B cell (primary cell): ENCODE results near the gene MAT1A. TPM values are rescaled to one million over a fixed set of nuclear protein-coding genes. Genes with fewer than 3 reads are reported as not detected.

Experiments
- ATAC-seq: fragments of 200-7000 bp; cut with Tn5 transposase; one replicate; pipeline ENCODE4 v1.10.0; 2021; ENCODE audit warnings: low read depth, mild to moderate bottlenecking, moderate number of reproducible peaks, moderate library complexity
- CTCF ChIA-PET: fragments of 350-600 bp; sonication (Branson Sonifier 250); formaldehyde crosslinking; loops from one replicate; lab custom pipeline; 2021; ENCODE audit warnings: antibody characterized with exemption, inconsistent platforms; lab: Charles Lee
- POLR2A ChIA-PET: fragments of 350-600 bp; sonication (Branson Sonifier 250); formaldehyde crosslinking; loops from one replicate; lab custom pipeline; 2021; ENCODE audit warnings: antibody characterized with exemption; lab: Charles Lee
- DNase-seq: peaks from one replicate; pipeline ENCODE4 v3.0.0; 2013
- H2AFZ ChIP-seq: 2 replicates; pipeline ENCODE4 v1.6.1; 2012; ENCODE audit warnings: mild to moderate bottlenecking, low read depth, low read length; ENCODE audit not compliant: insufficient read depth, poor library complexity, severe bottlenecking
- H3K27ac ChIP-seq, 2 donors: 1 replicate in 1 of 2; 2 replicates in 1 of 2; pipeline ENCODE4 v1.5.1; 2012 to 2013; ENCODE audit warnings: low read length in 2 of 2, mild to moderate bottlenecking in 2 of 2, moderate library complexity in 1 of 2
- H3K27me3 ChIP-seq, 4 experiments: fragments of 200-600 bp in 1 of 4; sonication (generic) in 1 of 4; replicated peaks in 1 of 4; 1 replicate in 2 of 4; 2 replicates in 2 of 4; pipeline versions ENCODE4 v1.6.1 to v1.7.0; 2013 to 2016; ENCODE audit warnings: low read length in 3 of 4, mild to moderate bottlenecking in 2 of 4, mixed read lengths in 1 of 4, moderate library complexity in 1 of 4; ENCODE audit not compliant: insufficient read depth in 4 of 4, control insufficient read depth in 3 of 4; ENCODE audit errors: control extremely low read depth in 1 of 4
- H3K36me3 ChIP-seq, 2 experiments: replicated peaks in 1 of 2; 1 replicate in 1 of 2; 2 replicates in 1 of 2; pipeline versions ENCODE4 v1.6.1 to v1.7.1; 2013; ENCODE audit warnings: low read length in 1 of 2; ENCODE audit not compliant: insufficient read depth in 2 of 2, control insufficient read depth in 1 of 2; ENCODE audit errors: control extremely low read depth in 1 of 2, extremely low read depth in 1 of 2
- H3K4me1 ChIP-seq, 2 donors: fragments of 200-600 bp in 1 of 2; sonication (generic) in 1 of 2; 1 replicate in 1 of 2; 2 replicates in 1 of 2; pipeline versions ENCODE4 v1.5.1 to v1.6.1; 2013 to 2017; ENCODE audit warnings: low read length in 2 of 2; ENCODE audit not compliant: control insufficient read depth in 2 of 2, insufficient read depth in 2 of 2
- H3K4me2 ChIP-seq: replicated peaks from 2 replicates; pipeline ENCODE3; 2012; ENCODE audit warnings: mild to moderate bottlenecking, low read depth, low read length; ENCODE audit not compliant: poor library complexity, severe bottlenecking
- H3K4me3 ChIP-seq, 5 experiments: fragments of 200-600 bp in 1 of 5; sonication (generic) in 1 of 5; 1 replicate in 3 of 5; 2 replicates in 2 of 5; pipeline versions ENCODE4 v1.5.1 to v1.7.0; 2011 to 2016; ENCODE audit warnings: low read length in 4 of 5, mild to moderate bottlenecking in 4 of 5, low read depth in 2 of 5, control low read depth in 1 of 5, moderate library complexity in 1 of 5; ENCODE audit not compliant: insufficient read depth in 1 of 5; ENCODE audit errors: control extremely low read depth in 1 of 5, extremely low read depth in 1 of 5
- H3K79me2 ChIP-seq: fragments of 200-600 bp; sonication (generic); one replicate; pipeline ENCODE4 v1.6.0; 2016; ENCODE audit warnings: low read length; ENCODE audit not compliant: control insufficient read depth, insufficient read depth
- H3K9ac ChIP-seq: fragments of 200-600 bp; sonication (generic); 2 replicates; pipeline ENCODE4 v1.6.1; 2017; ENCODE audit warnings: mild to moderate bottlenecking, low read length, moderate library complexity
- H3K9me3 ChIP-seq, 3 donors: one replicate each; pipeline versions ENCODE4 v1.6.1 to v1.7.1; 2013; ENCODE audit warnings: low read length in 2 of 3; ENCODE audit not compliant: control insufficient read depth in 2 of 3, insufficient read depth in 1 of 3; ENCODE audit errors: control extremely low read depth in 1 of 3
- H4K20me1 ChIP-seq: 2 replicates; pipeline ENCODE4 v1.6.0; 2012; ENCODE audit warnings: mild to moderate bottlenecking, low read length; ENCODE audit not compliant: insufficient read depth, control insufficient read depth, poor library complexity, severe bottlenecking
- H3K27ac Mint-ChIP-seq: one replicate; pipeline ENCODE4 v1.8.0; 2021; ENCODE audit warnings: mixed read lengths
- H3K27me3 Mint-ChIP-seq: one replicate; pipeline ENCODE4 v1.8.0; 2021; ENCODE audit warnings: mixed read lengths
- H3K4me1 Mint-ChIP-seq: one replicate; pipeline ENCODE4 v1.8.0; 2021; ENCODE audit warnings: mixed read lengths
- H3K4me3 Mint-ChIP-seq: one replicate; pipeline ENCODE4 v1.8.0; 2021; ENCODE audit warnings: mixed read lengths
- H3K9me3 Mint-ChIP-seq: one replicate; pipeline ENCODE4 v1.8.0; 2022; ENCODE audit warnings: mixed read lengths; ENCODE audit not compliant: insufficient read depth
- CTCF ChIP-seq: fragments of 200-600 bp; IDR thresholded peaks from one replicate; pipeline ENCODE4 v1.8.0; 2022; ENCODE audit warnings: antibody characterized with exemption, mild to moderate bottlenecking
- EZH2 ChIP-seq: IDR thresholded peaks from 2 replicates; pipeline ENCODE4 v1.6.1; 2012; ENCODE audit warnings: borderline replicate concordance, low read depth, mild to moderate bottlenecking, moderate library complexity, low read length; ENCODE audit not compliant: insufficient read depth, poor library complexity, severe bottlenecking
- WGBS: methylation state at CpG from one replicate; pipeline ENCODE4 v1.1.5; 2013; ENCODE audit warnings: missing lambda C conversion rate; ENCODE audit not compliant: insufficient coverage; 5-methylcytosine and 5-hydroxymethylcytosine counted together
- intact Hi-C: fragments of 100-400 bp; cut with micrococcal nuclease; formaldehyde crosslinking; loops from one replicate; pipeline ENCODE4 v1.10.0; 2022
- polyA plus RNA-seq: library from polyadenylated mRNA; depleted of rRNA; stranded (reverse); fragments of >200 nt; gene quantifications from 2 replicates; pipeline ENCODE4 v1.2.3, GENCODE V29; 2012
- total RNA-seq, 2 donors: library from RNA; stranded (reverse); fragments of 120-200 nt in 1 of 2; gene quantifications; 1 replicate in 1 of 2; 2 replicates in 1 of 2; pipeline versions ENCODE4 v1.2.3 to v1.2.4, GENCODE V29; 2013 to 2022

Gene MAT1A
- total and polyA plus RNA-seq, 2 donors (not counting 1 experiment from before 2014, with no cell fraction given): not detected

GRCh38 chr10:80278480-80278879 lies 11.0 kb downstream of the MAT1A start:
- no peak for TF ChIP-seq CTCF
- TF ChIP-seq EZH2: no peak
- Histone ChIP-seq H2AFZ (no peak overlapping the region), H3K27me3 (peaks cover 0 to 2% (median 0%) of the 10 kb centered on the region in 4 experiments), H3K79me2 (no peaks in the 10 kb centered on the region), H4K20me1 (no peaks in the 10 kb centered on the region), H3K36me3 (no peaks in the 10 kb centered on the region), H3K4me1 (no peaks in the 10 kb centered on the region), H3K27ac (no peak overlapping the region), H3K4me3 (no peak overlapping the region), H3K9me3 (no peaks in the 10 kb centered on the region), H3K4me2 (no peak overlapping the region), H3K9ac (no peak overlapping the region)
- ChIA-PET POLR2A (no interaction called here), CTCF (no interaction called here)
- intact Hi-C loops: no loop called here
- Mint-ChIP-seq H3K27me3 (no peaks in the 10 kb centered on the region), H3K9me3 (no peaks in the 10 kb centered on the region), H3K4me3 (no peak overlapping the region), H3K4me1 (no peaks in the 10 kb centered on the region), H3K27ac (no peak overlapping the region)
- 99% methylated on average over 5 of the region's 5 CpGs for WGBS
- DNase-seq: no peak
- no peak for ATAC-seq

GRCh38 chr10:80277567-80278250 lies 11.7 kb downstream of the MAT1A start:
- no peak overlapping the region for H3K27ac ChIP-seq
- H3K4me3 ChIP-seq: no peak overlapping the region
- H3K4me2 ChIP-seq: no peak overlapping the region
- no peaks in the 10 kb centered on the region for H3K4me1 Mint-ChIP-seq
- DNase-seq: no peak
- no peaks in the 10 kb centered on the region for H4K20me1 ChIP-seq
- H3K4me3 Mint-ChIP-seq: no peak overlapping the region
- H3K27me3 Mint-ChIP-seq: no peaks in the 10 kb centered on the region
- H3K27me3 ChIP-seq: peaks cover 0 to 2% (median 0%) of the 10 kb centered on the region in 4 experiments
- H3K4me1 ChIP-seq: no peaks in the 10 kb centered on the region
- ChIA-PET CTCF (no interaction called here), POLR2A (no interaction called here)
- H3K9me3 Mint-ChIP-seq: no peaks in the 10 kb centered on the region
- no peaks in the 10 kb centered on the region for H3K36me3 ChIP-seq
- no peak overlapping the region for H3K9ac ChIP-seq
- no peaks in the 10 kb centered on the region for H3K79me2 ChIP-seq
- WGBS: 89% methylated on average over 12 of the region's 12 CpGs
- H3K27ac Mint-ChIP-seq: no peak overlapping the region
- intact Hi-C loops: no loop called here
- no peak for TF ChIP-seq EZH2
- TF ChIP-seq CTCF: no peak
- no peaks in the 10 kb centered on the region for H3K9me3 ChIP-seq
- no peak overlapping the region for H2AFZ ChIP-seq
- ATAC-seq: no peak
